Measurements from ENCODE around the gene AJM1. TPM values are rescaled to one million over a fixed set of nuclear protein-coding genes. Genes with fewer than 3 reads are reported as not detected.

The AJM1 gene
- total RNA-seq, 1 experiment from 2014 or later = 1.9 TPM

- Histone ChIP-seq H3K9ac (ENCODE audit: low read length) (no peak overlapping the region), H3K27ac (ENCODE audit: low read length) (no peak overlapping the region), H3K79me2 (ENCODE audit: low read length) (no peaks in the 10 kb centered on the region), H3K9me3 (ENCODE audit: low read length) (no peaks in the 10 kb centered on the region), H3K9me2 (replicated peaks; ENCODE audit: insufficient read depth, low read length) (no peaks in the 10 kb centered on the region), H3K4me2 (ENCODE audit: low read depth, low read length, poor library complexity, severe bottlenecking) (no peak overlapping the region), H3K4me1 (ENCODE audit: low read length) (peaks cover 5% of the 10 kb centered on the region), H3K27me3 (ENCODE audit: low read length) (no peaks in the 10 kb centered on the region), H3K4me3 (ENCODE audit: low read length) (no peak overlapping the region), H2AFZ (ENCODE audit: low read length) (no peak overlapping the region), H4K20me1 (ENCODE audit: insufficient read depth, low read depth, low read length) (no peaks in the 10 kb centered on the region), H3K36me3 (ENCODE audit: insufficient read depth, low read length) (peaks cover 2% of the 10 kb centered on the region; the same call in 1 of the 2 replicates)
- DNase-seq = no peak
Measured at GRCh38 chr9:136858452-136858843, 16.2 kb downstream of the AJM1 start.

GRCh38 chr9:136858844-136859757, 16.8 kb downstream of the AJM1 start:
- H3K9ac ChIP-seq (ENCODE audit: low read length) = no peak overlapping the region
- no peaks in the 10 kb centered on the region for H3K9me3 ChIP-seq (ENCODE audit: low read length)
- no peak for DNase-seq

GRCh38 chr9:136860529-136860928, 18.3 kb downstream of the AJM1 start:
- H3K4me1 ChIP-seq (ENCODE audit: low read length) = peaks cover 12% of the 10 kb centered on the region
- H3K9me3 ChIP-seq (ENCODE audit: low read length) = no peaks in the 10 kb centered on the region
- H4K20me1 ChIP-seq (ENCODE audit: insufficient read depth, low read depth, low read length) = peaks cover 13% of the 10 kb centered on the region; the same call in 1 of the 2 replicates
- H3K4me2 ChIP-seq (ENCODE audit: low read depth, low read length, poor library complexity, severe bottlenecking) = no peak overlapping the region
- H2AFZ ChIP-seq (ENCODE audit: low read length) = no peak overlapping the region
- no peak overlapping the region for H3K9ac ChIP-seq (ENCODE audit: low read length)
- H3K9me2 ChIP-seq (replicated peaks; ENCODE audit: insufficient read depth, low read length) = no peaks in the 10 kb centered on the region
- peaks cover 19% of the 10 kb centered on the region for H3K79me2 ChIP-seq (ENCODE audit: low read length)
- no peak overlapping the region for H3K27ac ChIP-seq (ENCODE audit: low read length)
- peaks cover 6% of the 10 kb centered on the region; the same call in 1 of the 2 replicates for H3K36me3 ChIP-seq (ENCODE audit: insufficient read depth, low read length)
- DNase-seq = no peak
- no peak overlapping the region for H3K4me3 ChIP-seq (ENCODE audit: low read length)
- H3K27me3 ChIP-seq (ENCODE audit: low read length) = no peaks in the 10 kb centered on the region

More at GRCh38 chr9:136858844-136859757, 16.8 kb downstream of the AJM1 start:
- Histone ChIP-seq H3K27me3 (ENCODE audit: low read length) (no peaks in the 10 kb centered on the region), H3K27ac (ENCODE audit: low read length) (no peak overlapping the region), H3K4me3 (ENCODE audit: low read length) (no peak overlapping the region), H2AFZ (ENCODE audit: low read length) (no peak overlapping the region), H3K4me1 (ENCODE audit: low read length) (peaks cover 5% of the 10 kb centered on the region), H3K9me2 (replicated peaks; ENCODE audit: insufficient read depth, low read length) (no peaks in the 10 kb centered on the region), H3K36me3 (ENCODE audit: insufficient read depth, low read length) (peaks cover 6% of the 10 kb centered on the region; the same call in 1 of the 2 replicates), H4K20me1 (ENCODE audit: insufficient read depth, low read depth, low read length) (0 out of 2 replicates have a peak, but pooled peaks cover 5% of the 10 kb centered on the region), H3K79me2 (ENCODE audit: low read length) (peaks cover 6% of the 10 kb centered on the region), H3K4me2 (ENCODE audit: low read depth, low read length, poor library complexity, severe bottlenecking) (no peak overlapping the region)

GRCh38 chr9:136860933-136861873, 18.9 kb downstream of the AJM1 start:
- Histone ChIP-seq H3K4me2 (ENCODE audit: low read depth, low read length, poor library complexity, severe bottlenecking) (no peak overlapping the region), H3K9me2 (replicated peaks; ENCODE audit: insufficient read depth, low read length) (no peaks in the 10 kb centered on the region), H3K9me3 (ENCODE audit: low read length) (no peaks in the 10 kb centered on the region), H3K27ac (ENCODE audit: low read length) (no peak overlapping the region), H4K20me1 (ENCODE audit: insufficient read depth, low read depth, low read length) (peaks cover 13% of the 10 kb centered on the region; the same call in 1 of the 2 replicates), H3K27me3 (ENCODE audit: low read length) (no peaks in the 10 kb centered on the region), H3K79me2 (ENCODE audit: low read length) (peaks cover 20% of the 10 kb centered on the region), H2AFZ (ENCODE audit: low read length) (no peak overlapping the region), H3K9ac (ENCODE audit: low read length) (no peak overlapping the region), H3K4me1 (ENCODE audit: low read length) (peaks cover 12% of the 10 kb centered on the region), H3K4me3 (ENCODE audit: low read length) (no peak overlapping the region), H3K36me3 (ENCODE audit: insufficient read depth, low read length) (peaks cover 6% of the 10 kb centered on the region; the same call in 1 of the 2 replicates)
- DNase-seq = no peak

GRCh38 chr9:136861874-136862457, 19.7 kb downstream of the AJM1 start:
- Histone ChIP-seq H3K27ac (ENCODE audit: low read length) (no peak overlapping the region), H3K4me1 (ENCODE audit: low read length) (peaks cover 14% of the 10 kb centered on the region), H4K20me1 (ENCODE audit: insufficient read depth, low read depth, low read length) (peaks cover 13% of the 10 kb centered on the region; the same call in 1 of the 2 replicates), H2AFZ (ENCODE audit: low read length) (no peak overlapping the region), H3K4me2 (ENCODE audit: low read depth, low read length, poor library complexity, severe bottlenecking) (no peak overlapping the region), H3K79me2 (ENCODE audit: low read length) (peaks cover 22% of the 10 kb centered on the region), H3K9me2 (replicated peaks; ENCODE audit: insufficient read depth, low read length) (no peaks in the 10 kb centered on the region), H3K27me3 (ENCODE audit: low read length) (no peaks in the 10 kb centered on the region), H3K9ac (ENCODE audit: low read length) (no peak overlapping the region), H3K9me3 (ENCODE audit: low read length) (no peaks in the 10 kb centered on the region), H3K36me3 (ENCODE audit: insufficient read depth, low read length) (peaks cover 6% of the 10 kb centered on the region; the same call in 1 of the 2 replicates), H3K4me3 (ENCODE audit: low read length) (no peak overlapping the region)
- DNase-seq = no peak

- Histone ChIP-seq H3K36me3 (ENCODE audit: insufficient read depth, low read length) (peaks cover 6% of the 10 kb centered on the region; the same call in 1 of the 2 replicates), H3K79me2 (ENCODE audit: low read length) (peaks cover 29% of the 10 kb centered on the region), H4K20me1 (ENCODE audit: insufficient read depth, low read depth, low read length) (peaks cover 13% of the 10 kb centered on the region; the same call in 1 of the 2 replicates), H2AFZ (ENCODE audit: low read length) (no peak overlapping the region), H3K4me3 (ENCODE audit: low read length) (no peak overlapping the region), H3K9me3 (ENCODE audit: low read length) (no peaks in the 10 kb centered on the region), H3K27me3 (ENCODE audit: low read length) (no peaks in the 10 kb centered on the region), H3K9ac (ENCODE audit: low read length) (no peak overlapping the region), H3K27ac (ENCODE audit: low read length) (no peak overlapping the region), H3K4me2 (ENCODE audit: low read depth, low read length, poor library complexity, severe bottlenecking) (no peak overlapping the region), H3K4me1 (ENCODE audit: low read length) (peaks cover 19% of the 10 kb centered on the region), H3K9me2 (replicated peaks; ENCODE audit: insufficient read depth, low read length) (no peaks in the 10 kb centered on the region)
- no peak for DNase-seq
Measured at GRCh38 chr9:136862849-136863622, 20.8 kb downstream of the AJM1 start.

GRCh38 chr9:136863623-136864273, 21.5 kb downstream of the AJM1 start:
- no peak overlapping the region for H3K9ac ChIP-seq (ENCODE audit: low read length)
- peaks cover 6% of the 10 kb centered on the region; the same call in 1 of the 2 replicates for H3K36me3 ChIP-seq (ENCODE audit: insufficient read depth, low read length)
- H3K4me3 ChIP-seq (ENCODE audit: low read length) = no peak overlapping the region
- H3K79me2 ChIP-seq (ENCODE audit: low read length) = peaks cover 29% of the 10 kb centered on the region
- H3K9me2 ChIP-seq (replicated peaks; ENCODE audit: insufficient read depth, low read length) = no peaks in the 10 kb centered on the region
- no peak overlapping the region for H3K27ac ChIP-seq (ENCODE audit: low read length)
- no peak for DNase-seq
- peaks cover 19% of the 10 kb centered on the region for H3K4me1 ChIP-seq (ENCODE audit: low read length)
- no peaks in the 10 kb centered on the region for H3K27me3 ChIP-seq (ENCODE audit: low read length)
- H2AFZ ChIP-seq (ENCODE audit: low read length) = no peak overlapping the region
- no peaks in the 10 kb centered on the region for H3K9me3 ChIP-seq (ENCODE audit: low read length)
- peaks cover 13% of the 10 kb centered on the region; the same call in 1 of the 2 replicates for H4K20me1 ChIP-seq (ENCODE audit: insufficient read depth, low read depth, low read length)
- H3K4me2 ChIP-seq (ENCODE audit: low read depth, low read length, poor library complexity, severe bottlenecking) = no peak overlapping the region

All from Karpas-422 (cell line).